GM18951 (cell line): ENCODE data around the gene RPUSD1.

Experiments
- POLR2A ChIP-seq: IDR thresholded peaks from 4 replicates; pipeline ENCODE4 v1.6.1; 2011; ENCODE audit warnings: mild to moderate bottlenecking; ENCODE audit not compliant: insufficient read length, insufficient read depth; ENCODE audit errors: extremely low read depth
- in situ Hi-C: fragments of 300-500 bp; cut with MboI; formaldehyde crosslinking; loops from one replicate; pipeline ENCODE4 v1.12.0; 2022; ENCODE audit warnings: low sequenced_read_pairs, mixed read lengths, inconsistent platforms; ENCODE audit not compliant: unreplicated experiment

The RPUSD1 gene

DNA sequence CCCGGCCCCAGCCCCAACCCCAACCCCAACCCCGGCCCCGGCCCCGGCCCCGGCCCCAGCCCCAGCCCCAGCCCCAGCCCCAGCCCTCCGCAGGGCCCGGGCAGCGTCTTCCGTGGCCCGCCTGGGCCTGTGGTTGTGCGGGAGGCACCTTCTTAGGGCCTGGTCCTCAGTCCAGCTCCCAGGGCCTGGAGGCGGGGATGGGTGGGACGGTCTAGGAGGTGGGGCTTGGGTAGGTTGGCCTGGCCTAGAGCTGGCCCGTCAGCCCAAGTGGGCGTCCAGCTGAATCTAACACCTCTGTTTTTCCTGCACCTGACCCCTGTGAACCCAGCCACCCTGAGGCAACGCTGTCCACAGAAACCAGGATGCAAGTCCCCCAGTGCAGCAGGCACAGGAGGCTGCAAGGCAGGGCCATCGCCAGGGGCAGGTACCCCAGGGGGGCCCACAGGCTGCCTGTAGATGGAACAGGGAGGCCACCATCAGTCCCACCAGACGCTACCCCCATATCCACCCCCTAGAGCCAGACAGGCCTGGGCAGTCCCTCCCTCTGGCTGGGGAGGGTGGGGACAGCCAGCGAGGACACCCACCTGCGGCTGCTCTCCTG is 18.9 kb downstream of the RPUSD1 start:
- in situ Hi-C loops: no loop called here
- TF ChIP-seq POLR2A: no peak

DNA sequence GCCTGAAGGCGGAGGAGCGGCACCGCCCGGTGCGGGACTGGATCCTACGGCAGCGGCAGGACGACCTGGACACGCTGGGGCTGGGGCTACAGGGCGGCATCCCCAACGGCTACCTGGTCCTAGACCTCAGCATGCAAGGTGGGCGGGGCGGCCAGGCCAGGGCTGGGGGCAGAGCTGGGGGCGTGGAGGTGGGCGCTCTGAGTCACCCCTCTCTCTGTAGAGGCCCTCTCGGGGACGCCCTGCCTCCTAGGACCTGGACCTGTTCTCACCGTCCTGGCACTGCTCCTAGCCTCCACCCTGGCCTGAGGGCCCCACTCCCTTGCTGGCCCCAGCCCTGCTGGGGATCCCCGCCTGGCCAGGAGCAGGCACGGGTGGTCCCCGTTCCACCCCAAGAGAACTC is 19.8 kb downstream of the RPUSD1 start:
- in situ Hi-C loops: no loop called here
- TF ChIP-seq POLR2A: no peak

GRCh38 chr16:767743-768235 is 20.4 kb downstream of the RPUSD1 start:
- in situ Hi-C loops: no loop called here
- TF ChIP-seq POLR2A: no peak

DNA sequence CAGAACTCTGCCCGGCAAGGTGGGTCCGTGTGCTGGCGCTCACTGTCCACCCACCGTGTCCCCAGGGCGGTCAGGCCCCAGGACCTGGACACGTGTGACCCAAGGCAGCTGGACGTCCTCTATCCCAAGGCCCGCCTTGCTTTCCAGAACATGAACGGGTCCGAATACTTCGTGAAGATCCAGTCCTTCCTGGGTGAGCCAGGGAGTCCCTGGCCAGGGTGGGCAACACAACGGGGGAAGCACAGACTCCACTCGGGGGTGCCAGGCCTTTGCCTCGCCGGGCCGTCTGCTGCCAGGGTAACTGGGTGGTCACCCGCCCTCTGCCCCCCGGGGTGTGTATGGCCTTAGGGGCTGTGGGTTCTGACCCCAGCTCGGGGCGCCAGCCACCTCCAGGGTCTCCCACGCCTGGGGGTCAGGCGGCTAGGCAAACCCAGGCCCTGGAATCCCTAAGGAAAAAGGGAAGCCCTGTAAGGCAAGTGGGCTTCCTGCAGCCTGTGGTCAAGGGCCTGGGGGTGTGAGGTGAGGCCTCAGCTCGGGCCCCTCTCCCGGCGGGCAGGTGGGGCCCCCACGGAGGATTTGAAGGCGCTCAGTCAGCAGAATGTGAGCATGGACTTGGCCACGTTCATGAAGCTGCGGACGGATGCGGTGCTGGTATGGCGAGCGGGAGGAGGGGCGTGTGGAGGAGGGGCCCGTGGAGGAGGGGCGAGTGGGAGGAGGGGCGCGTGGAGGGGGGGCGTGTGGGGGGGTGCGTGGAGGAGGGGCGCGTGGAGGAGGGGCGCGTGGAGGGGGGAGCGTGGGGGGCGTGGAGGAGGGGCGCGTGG is 21.2 kb downstream of the RPUSD1 start:
- in situ Hi-C loops: no loop called here
- no peak for TF ChIP-seq POLR2A

DNA sequence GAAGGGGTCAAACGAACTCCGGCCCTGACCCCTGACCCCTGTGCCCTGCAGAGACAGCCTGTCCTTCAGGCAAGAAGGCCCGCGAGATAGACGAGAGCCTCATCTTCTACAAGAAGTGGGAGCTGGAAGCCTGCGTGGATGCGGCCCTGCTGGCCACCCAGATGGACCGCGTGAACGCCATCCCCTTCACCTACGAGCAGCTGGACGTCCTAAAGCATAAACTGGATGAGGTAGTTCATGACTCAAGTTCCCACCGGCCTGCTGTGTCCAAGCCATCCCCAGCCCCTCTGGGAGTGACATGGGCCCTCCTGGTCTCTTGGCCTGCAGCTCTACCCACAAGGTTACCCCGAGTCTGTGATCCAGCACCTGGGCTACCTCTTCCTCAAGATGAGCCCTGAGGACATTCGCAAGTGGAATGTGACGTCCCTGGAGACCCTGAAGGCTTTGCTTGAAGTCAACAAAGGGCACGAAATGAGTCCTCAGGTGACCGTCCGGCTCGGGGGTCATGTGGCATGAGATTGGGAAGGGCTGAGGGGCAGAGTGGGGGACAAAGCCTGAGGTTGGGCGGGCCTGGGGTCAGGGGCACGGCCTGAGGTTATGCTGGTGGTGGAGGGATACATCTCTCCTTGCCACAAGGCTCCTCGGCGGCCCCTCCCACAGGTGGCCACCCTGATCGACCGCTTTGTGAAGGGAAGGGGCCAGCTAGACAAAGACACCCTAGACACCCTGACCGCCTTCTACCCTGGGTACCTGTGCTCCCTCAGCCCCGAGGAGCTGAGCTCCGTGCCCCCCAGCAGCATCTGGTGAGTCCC is 22.0 kb downstream of the RPUSD1 start:
- no peak for TF ChIP-seq POLR2A
- in situ Hi-C loops: no loop called here

DNA sequence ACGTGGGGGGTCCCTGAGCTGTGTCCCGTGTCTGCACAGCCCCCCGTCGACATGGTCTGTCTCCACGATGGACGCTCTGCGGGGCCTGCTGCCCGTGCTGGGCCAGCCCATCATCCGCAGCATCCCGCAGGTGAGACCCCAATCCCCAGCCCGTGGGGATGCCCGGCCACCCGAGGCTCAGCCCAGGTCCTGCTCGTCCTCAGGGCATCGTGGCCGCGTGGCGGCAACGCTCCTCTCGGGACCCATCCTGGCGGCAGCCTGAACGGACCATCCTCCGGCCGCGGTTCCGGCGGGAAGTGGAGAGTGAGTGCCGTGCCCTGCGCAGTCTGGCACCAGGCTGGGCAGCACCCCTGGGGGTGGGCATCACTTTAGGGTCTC is 22.7 kb downstream of the RPUSD1 start:
- in situ Hi-C loops: no loop called here

GRCh38 chr16:764848-765487 is 23.2 kb downstream of the RPUSD1 start:
- TF ChIP-seq POLR2A: no peak
- in situ Hi-C loops: no loop called here

More for the DNA sequence above, 22.7 kb downstream of the RPUSD1 start:
- no peak for TF ChIP-seq POLR2A

- no peak for TF ChIP-seq POLR2A
- in situ Hi-C loops: no loop called here
Observed at GRCh38 chr16:764184-764750, 23.9 kb downstream of the RPUSD1 start.

GRCh38 chr16:763369-764183 is 24.6 kb downstream of the RPUSD1 start:
- in situ Hi-C loops: no loop called here

DNA sequence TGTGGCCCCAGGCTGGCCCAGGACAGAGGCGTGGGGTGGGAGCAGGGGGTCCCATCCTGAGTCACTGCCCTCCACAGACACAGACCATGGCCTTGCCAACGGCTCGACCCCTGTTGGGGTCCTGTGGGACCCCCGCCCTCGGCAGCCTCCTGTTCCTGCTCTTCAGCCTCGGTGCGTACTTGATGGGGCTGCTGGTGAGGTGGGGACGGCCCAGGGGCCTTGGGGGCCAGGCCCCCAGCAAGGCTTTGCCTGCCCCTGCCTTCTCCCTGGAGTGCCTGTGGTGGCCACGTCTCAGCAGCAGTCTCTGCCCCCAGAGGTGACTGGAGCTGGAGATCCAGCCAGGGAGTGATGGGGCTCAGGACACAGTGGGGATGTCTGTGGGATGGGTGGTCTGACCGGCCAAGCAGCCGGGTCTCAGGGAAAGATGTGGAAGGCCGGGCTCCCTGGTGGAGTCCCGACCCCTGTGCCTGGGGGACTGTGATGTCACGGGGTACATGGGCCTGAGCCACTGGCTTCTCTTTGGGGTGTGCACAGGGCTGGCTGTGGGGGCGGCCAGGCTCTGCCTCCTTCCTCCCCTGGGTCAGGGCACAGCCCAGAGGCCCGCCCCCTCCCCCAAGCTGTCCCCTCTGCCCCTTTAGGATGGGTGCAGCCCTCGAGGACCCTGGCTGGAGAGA is 25.4 kb downstream of the RPUSD1 start:
- TF ChIP-seq POLR2A: no peak
- in situ Hi-C loops: no loop called here

More at GRCh38 chr16:763369-764183, 24.6 kb downstream of the RPUSD1 start:
- TF ChIP-seq POLR2A: no peak

- in situ Hi-C loops: no loop called here
- TF ChIP-seq POLR2A: no peak
Observed at GRCh38 chr16:761625-762513, 26.3 kb downstream of the RPUSD1 start.
